Vagina (tissue), 2 donors: ENCODE results near the gene AXIN1.

Source experiments
- CTCF ChIP-seq, 3 experiments: fragments of 450-650 bp in 2 of 3; fragments of 200-600 bp in 1 of 3; sonication (generic) in 1 of 3; IDR thresholded peaks; one replicate each; pipeline ENCODE4 v1.5.1; 2017 to 2019; ENCODE audit warnings: antibody characterized with exemption in 3 of 3, mild to moderate bottlenecking in 2 of 3, moderate library complexity in 2 of 3
- POLR2AphosphoS5 ChIP-seq, 2 donors: sonication (generic); formaldehyde crosslinking; IDR thresholded peaks; one replicate each; pipeline ENCODE4 v1.9.0; 2017; ENCODE audit warnings: antibody characterized with exemption in 2 of 2, mild to moderate bottlenecking in 2 of 2, low read depth in 1 of 2; ENCODE audit not compliant: insufficient read depth in 1 of 2

DNA sequence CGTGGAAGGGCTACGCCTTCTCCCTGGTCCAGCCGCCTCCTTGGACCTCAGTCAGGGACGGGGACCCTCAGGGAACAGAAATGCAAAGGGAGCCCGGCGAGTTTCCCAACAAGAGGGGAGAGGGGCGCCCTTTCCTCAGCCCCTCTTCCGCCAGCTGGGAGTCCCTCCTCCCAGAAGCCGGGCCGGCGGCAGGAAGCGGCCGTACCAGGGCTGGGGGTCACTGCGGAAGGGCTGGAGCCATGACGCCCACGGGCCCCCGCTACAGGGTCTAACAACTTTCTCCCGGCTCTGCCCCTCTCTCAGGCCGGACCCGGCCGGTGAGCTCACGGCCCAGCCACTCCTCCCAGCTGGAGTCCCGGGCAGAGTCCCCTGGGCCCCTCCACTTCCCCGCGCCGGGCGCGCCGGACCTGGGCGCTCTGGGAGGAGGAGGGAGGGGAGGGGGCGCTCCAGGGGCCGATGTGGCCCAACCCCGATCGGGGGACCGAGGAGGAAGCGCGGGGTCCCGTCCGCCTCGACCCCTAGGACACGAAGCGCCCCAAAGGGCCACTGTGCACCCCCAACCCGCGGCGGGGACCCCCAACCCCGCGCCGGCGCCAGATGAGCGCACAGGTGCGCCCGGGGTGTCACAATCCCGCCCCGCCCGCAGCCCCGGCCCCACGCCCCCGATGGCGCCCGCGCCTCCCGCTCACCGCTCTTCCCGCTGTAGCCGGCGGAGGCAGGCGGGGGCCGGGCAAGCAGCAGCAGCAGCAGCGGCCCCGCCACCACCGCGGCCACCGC, 28.7 kb upstream of the AXIN1 start:
- TF ChIP-seq CTCF (IDR thresholded peaks at IDR 0.05) (no peak), POLR2AphosphoS5 (IDR thresholded peaks at IDR 0.05; ENCODE audit: insufficient read depth in 1 of 2, low read depth in 1 of 2) (no peak)
